HG03469 (cell line): Measurements from ENCODE around the gene EFCAB9.
A peak's percentile ranks its signal among the peaks of the same experiment; 100 is the strongest.
"Not testable (repeated sequence)": the region's sequence is repeated elsewhere in the genome, so short reads cannot be mapped to it uniquely, and the experiment has no call there.

ENCODE experiments used
- ATAC-seq: cut with Tn5 transposase; IDR thresholded peaks from one replicate; pipeline ENCODE4 v1.9.1; 2021; ENCODE audit warnings: mild to moderate bottlenecking, moderate library complexity, moderate number of reproducible peaks; ENCODE audit not compliant: unreplicated experiment

EFCAB9 gene

DNA sequence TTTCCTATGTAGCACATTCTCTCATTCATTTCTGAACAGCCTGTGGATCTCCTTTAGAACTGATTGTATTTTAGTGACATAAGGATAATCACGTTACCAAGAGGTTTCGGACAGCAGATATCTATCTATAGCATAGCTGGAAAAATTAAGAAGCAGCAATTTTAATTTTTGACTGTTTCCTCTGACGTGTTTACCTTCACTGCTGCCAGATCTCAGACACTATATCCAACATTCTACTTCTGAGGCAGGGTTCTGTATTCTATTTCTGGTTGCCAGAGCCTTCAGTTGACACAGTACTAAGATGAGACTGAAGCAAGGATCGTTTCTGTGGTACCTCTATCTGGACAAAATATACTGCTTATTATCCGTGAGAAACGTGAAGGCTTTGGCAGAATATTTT lies at the start of gene EFCAB9:
EFCAB9 (plus strand) TSS at position 301 of the 400 bp plus-strand sequence; CDS start at position 302, 1 bp downstream.
- no peak for ATAC-seq

DNA sequence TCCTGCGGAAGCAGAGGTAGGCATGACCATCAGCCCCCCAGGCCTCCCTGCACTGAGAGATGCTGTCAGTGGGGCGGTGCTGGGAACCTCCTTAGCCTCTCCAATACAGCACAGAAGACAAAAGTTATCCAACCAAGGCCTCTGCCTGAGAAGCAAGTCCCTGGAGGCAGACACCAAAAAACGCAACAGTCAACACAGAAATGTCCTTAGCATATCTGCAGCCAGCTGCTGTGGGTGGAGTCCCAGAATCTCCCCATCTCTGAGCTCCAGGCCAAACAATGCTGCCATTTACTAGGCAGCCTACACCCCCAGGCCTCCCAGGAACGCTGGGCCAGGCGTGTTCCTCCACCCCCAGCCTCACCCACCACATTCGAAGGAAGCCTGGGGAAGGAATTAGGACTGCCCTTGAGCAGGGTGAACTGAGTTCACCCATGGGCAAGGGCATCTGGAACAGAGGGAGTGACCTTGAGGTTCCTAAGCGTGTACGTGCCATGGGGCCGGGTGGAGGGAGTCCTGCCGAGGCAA lies 49.6 kb upstream of the EFCAB9 start:
- ATAC-seq: peak; percentile 61

DNA sequence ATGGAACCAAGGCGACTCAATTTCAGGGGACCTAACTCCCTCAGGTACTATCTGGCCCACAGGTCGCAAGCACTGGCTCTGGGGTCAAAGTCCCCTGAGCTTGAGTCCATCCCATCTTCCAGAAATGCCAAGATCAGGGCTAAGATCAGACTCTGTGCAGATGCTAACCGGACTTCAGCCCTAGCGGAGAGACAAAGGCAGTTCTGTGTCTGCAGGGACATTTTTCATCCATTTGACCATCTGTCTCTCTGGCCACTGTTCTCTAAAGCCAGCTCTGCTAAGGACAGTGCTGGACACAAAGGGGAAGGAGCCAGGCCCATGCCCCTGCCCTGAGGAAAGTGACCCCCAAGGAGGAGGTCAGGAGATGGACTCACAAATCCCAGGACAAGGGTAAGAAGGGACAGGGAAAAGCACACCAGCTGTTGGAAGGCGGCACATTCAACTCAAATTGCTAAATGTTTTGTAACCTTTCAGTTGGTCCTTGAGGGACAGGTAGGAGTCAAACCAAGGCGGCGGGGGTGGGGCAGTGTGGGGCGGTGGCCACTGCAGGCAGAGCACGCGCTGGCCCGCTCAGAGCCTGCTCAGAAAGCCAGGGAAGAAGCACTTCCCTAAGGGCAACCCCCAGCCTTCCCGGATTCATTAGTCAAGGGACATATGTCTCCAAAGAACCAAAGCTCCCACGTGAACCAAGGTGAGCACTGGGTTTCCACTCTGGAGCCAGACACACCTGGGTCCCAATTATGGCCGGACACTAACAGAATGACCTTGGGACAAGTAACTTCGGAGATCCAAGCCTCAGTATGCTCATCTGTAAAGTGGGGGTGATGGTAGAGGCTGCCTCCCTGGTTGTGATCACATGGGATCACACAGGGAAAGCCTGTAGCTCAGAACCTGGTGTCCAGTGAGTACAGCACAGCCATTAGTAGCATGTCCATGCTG lies 48.8 kb upstream of the EFCAB9 start:
- ATAC-seq: no peak

DNA sequence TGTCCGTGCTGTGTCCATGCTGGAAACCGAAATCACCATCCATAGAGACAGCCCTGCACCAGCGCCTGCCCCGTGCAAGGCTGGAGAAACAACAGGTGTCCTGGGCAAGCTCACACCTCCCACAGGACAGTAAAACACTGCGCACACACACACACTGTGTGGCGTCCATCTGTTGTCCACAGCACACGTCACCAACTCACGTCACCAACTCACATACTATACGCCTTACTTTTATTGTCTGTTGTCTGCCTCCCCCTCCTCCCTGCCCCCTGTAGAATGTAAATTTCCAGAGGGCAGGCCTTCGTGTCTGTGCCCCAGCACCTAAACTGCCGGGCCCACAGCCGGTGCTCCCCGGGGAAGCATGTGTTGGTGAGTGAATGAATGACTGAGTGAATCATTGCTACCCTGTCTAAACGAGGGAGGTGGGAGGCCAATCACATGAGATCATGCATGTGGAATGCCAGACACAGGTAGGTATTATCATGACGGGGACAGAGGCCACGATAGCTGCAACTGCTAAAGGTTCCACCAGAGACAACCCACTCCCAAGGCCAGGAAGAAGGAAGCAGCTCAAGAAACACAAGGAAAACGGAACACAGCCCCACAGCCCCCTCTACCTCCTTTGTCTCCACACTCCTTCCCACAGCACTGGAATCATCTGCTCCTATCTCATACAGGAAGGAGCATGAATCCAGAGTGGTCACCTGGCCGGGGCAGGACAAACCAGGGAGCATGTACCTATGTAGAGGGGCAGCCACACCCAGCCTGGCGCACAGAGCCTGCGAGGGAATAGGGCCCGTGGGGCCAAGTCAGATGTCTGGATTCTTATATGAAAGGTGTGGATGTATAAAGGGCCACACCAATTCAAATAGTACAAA lies 47.9 kb upstream of the EFCAB9 start:
- no peak for ATAC-seq

DNA sequence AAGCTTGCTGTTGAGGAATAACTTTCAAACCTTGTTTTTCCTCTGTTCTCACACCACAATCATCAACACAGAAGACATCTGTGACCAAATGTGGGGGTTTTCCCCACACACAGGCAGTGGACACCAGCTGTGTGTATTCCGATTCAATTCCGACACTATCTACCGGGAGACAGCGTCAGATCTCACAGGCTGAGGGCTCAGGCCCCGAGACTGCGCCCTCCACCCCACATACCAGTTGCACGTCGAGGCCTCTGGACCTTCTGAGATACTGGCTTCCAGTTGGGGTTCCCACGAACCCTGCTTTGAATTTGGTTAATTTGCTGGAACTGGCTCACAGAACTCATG lies 47.3 kb upstream of the EFCAB9 start:
- ATAC-seq: no peak

DNA sequence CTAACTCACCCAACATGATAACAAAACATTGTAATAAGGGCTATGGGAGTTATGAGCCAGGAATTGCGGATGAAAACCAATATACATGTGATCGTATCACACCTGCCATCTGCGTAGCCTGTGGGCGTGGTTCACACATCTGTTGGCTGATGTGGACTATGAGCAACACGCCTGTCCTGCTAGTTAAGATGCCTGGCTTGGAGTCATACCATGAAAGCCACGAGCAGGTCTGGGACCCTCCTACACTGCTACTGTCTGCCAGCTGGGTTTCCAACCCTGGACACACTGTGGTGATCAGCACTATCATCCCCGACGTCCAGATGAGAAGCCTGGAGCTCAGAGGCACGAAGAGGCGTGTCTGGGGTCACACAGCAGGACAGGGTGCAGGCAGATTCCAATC lies 46.1 kb upstream of the EFCAB9 start:
- no peak for ATAC-seq

DNA sequence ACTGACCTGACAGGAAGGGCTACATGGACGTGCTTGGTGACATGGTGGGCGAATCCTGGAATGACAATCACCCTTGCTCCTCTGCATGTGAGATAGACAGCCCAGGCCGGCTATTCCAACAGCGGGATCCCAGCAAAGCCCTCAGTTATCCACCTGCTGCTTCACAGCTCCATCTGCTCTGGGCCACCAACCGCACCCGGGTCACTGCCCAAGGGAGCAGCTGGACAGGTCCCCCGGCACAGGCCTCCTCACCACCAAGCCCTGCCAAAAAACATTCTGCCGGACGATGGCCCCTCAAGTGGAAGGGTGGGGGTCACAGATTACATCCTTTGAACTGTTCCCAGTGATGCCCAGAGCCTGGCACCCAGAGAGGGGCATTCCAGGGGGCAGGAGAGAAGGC lies 45.6 kb upstream of the EFCAB9 start:
- no peak for ATAC-seq

DNA sequence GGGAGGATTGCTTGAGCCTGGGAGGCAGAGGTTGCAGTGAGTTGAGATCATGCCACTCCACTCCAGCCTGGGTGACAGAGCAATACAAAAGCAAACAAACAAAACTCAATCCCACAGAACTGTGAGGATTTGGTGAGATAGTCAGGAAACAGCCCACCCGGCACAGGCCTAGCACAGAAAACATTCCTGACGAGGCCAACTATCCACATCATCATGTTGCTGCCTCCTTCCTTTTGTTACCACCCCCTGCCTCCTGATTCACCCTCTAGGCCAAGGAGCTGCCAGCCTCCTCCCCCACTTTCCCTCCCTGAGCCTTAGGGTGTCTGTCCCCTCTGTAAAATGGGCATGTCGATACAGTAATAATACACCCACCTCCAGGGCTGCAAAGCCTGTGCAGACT lies 44.9 kb upstream of the EFCAB9 start:
- no peak for ATAC-seq

DNA sequence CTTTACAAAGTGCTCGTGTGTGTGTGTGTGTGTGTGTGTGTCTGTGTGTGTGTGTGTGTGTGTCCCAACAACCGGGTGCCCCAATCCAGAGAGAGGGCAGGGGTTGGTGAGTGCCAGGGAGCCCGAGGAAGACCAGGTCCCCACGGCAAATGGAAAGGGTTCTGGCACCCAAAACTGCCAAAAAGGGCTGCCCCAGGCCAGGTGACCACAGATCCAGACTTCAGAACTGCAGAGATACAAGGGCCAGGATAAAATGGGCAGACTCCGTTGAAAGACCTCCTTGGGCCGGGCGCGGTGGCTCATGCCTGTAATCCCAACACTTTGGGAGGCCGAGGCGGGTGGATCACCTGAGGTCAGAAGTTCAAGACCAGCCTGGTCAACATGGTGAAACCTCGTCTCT lies 44.5 kb upstream of the EFCAB9 start:
- not testable (repeated sequence) for ATAC-seq

DNA sequence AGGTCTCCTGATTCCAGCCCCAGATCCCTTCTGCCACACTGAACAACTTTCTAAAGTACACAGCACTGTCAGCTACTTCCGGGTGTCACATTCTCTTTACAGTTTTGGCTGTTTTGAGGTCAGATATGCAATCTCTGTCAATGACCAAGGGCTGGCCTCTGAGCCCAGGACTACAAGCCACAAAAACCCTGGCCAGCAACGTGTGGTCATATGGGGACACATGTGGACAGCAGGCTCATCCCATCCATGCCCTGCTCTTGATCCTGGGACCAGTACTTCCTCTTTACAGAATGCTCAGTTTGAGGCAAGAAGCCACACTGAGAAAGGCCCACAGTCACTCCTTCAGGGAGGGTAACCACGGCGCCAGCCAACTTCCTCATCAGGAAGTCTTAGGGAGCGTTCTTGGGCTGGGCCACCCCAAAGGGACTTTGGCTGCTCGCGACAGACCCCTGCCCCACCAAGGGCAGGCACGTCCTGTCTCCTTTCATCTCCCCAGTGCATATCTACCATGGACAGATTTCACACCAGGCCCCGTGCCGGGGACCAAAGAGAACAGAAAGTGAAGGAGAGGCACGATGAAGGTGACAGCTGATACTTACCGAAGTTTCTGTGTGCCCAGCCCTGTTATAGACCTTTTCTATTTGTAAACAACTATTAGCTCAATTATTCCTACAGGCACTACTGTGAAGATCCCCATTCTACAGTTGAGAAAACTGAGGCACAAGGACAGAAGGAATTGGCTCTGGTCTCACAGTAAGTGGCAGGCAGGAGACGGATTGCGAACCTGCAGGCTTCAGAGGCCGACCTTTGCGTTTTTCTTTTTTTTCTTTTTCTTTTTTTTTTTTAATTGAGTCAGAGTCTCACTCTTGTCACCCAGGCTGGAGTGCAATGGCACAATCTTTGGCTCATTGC lies 43.2 kb upstream of the EFCAB9 start:
- peak; percentile 54 for ATAC-seq

DNA sequence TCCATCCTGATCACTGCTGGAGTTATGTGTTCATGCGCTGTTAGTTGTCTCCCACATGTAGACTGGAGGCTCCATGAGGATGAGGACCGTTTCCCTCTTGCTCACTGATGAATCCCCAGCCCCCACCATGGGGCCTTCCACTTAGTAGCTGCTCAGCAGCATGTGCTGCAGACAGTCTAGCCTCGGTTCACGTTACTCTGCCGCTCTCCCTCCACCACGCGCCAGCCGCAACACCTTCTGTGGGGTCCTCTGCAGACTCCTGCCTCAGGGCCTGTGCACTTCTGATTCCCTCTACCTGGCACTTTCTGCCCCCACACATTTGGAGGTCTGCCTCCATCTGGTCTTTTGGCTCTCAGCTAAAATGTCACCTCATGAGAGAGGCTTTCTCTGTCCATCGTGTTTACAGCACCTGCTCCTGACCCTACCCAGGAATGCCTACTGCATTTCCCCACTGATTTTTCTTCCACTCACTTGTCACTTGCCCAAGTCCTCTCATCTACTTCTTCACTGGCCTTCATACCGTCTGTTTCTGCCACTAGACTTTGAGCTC lies 42.2 kb upstream of the EFCAB9 start:
- ATAC-seq: no peak

DNA sequence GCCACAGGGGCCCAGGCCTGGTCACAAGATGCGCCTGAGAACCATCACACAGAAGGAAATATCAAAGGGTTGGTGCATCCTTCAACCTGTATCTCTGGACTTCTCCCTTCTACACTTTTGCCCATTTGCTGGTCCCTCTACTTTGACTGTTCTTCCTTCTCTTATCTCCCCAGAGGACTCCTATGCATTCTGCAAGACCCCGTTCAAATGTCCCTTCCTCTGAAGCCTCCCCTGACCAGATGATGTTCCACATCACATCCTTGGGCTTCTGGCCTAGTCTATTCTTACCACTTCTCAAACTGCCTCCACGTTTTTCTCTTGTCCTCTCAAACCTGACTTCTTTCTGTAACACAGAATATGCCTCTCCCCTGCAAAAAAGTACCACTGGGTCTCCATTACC lies 40.3 kb upstream of the EFCAB9 start:
- ATAC-seq: no peak

DNA sequence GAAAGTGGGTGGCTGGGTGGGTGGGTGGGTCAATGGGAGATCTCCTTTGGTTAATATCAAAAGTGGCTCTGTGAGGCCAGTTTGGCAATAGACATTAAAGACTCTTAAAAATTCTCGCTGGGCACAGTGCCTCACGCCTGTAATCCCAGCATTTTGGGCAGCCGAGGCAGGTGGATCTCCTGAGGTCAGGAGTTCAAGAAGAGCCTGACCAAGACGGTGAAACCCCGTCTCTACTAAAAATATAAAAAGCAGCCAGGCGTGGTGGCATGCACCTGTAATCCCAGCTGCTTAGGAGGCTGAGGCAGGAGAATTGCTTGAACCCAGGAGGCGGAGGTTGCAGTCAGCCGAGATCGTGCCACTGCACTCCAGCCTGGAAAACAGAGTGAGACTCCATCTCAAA lies 38.9 kb upstream of the EFCAB9 start:
- ATAC-seq: not testable (repeated sequence)

DNA sequence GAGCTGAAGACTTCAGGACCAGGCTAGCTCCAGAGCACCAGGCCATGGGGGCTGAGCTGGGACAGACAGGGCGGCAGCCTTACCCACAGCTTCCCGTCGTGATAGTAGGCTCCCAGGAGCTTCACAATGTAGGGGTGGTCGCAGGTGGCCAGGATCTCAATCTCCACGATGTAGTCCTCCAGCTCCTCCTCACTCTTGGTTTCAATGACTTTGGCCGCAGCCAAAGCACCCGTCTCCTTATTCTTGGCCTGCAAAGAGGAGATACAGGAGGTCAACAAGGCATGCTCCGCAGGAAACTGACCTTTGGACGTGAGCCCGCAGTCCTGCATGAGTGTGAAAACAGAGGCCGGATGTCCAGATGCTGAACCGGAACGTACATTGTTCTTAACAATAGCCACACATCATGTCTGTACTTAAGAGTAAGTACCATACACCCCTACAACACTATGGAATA lies 37.4 kb upstream of the EFCAB9 start:
- no peak for ATAC-seq

DNA sequence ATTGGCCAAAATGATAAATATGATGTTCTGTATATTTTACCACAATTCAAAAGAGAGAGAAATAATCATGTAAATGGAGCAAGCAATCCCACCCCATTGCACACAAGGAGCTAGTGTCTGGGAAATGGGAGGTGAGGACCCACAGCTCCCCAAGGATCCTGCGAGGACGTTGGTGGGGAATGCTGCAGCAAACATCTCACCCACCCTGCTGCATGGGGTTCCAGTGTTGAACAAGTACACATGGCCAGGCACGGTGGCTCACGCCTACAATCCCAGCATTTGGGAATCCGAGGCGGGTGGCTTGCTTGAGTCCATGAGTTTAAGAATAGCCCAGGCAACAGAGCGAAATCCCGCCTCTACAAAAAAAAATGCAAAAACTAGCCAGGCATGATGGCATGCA lies 35.0 kb upstream of the EFCAB9 start:
- ATAC-seq: no peak

DNA sequence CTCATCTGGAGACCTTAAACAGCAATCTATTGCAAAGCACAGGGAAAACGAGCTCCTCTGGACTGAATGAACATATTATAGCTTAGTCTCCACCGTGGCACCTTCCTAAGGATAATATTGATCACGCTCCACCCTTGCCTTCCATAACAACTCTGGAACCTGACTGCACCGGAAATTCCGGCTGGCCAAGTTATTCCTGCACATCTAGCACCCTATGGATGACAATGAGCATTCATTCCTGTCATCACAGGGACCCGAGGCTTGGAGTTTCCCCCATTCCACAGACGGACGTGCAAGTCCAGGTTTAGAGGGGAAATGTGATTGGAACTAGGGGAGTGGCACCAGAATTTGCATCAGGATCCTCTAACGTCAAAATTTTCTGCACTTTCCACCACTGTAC lies 33.5 kb upstream of the EFCAB9 start:
- no peak for ATAC-seq

DNA sequence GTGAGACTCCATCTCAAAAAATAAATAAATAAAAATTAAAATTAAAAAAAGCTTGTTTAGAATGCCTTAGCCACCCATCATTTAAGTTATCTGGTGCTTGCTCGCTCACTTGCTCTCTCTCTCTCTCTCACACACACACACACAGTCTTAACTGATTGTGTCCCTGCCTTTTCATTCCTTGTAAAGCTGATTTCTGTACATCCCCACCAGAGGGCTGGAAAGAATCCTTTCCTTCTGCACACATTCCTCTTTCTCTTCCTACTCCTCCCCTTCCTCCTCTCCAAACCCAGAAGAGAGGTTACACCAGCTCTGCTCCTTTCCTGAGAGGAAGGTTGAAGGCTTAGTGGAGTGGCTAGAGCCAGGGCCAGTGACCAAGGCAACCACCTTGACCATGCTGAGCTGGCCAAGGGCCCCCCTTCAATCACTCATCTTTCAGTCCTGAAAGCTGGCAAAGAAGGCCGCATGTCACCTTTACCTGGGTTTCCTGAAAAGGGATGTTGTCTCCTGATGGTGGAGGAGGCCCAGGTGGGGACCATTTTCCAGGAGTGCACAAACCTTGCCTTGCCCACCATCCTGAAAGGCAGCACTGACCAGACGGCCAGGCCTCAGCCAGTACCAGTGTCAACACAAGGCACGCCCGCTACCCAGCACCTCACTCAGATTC lies 31.5 kb upstream of the EFCAB9 start:
- no peak for ATAC-seq

DNA sequence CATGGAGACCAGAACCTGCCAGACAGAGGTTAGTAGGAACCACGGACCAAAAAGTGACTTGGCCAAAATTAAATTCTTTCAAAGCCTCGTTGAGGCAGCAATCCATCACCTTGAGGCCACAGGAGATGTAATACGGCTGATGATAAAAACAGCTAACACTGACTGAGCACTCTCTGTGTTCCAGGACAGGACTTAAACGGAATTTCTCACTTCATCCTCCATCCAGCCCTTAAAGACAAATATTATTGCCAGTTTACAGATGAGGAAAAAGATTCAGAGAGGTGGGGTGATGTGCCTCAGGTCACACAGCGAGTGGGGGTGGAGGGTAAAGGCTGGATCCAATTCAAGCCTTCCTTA lies 31.0 kb upstream of the EFCAB9 start:
- no peak for ATAC-seq

DNA sequence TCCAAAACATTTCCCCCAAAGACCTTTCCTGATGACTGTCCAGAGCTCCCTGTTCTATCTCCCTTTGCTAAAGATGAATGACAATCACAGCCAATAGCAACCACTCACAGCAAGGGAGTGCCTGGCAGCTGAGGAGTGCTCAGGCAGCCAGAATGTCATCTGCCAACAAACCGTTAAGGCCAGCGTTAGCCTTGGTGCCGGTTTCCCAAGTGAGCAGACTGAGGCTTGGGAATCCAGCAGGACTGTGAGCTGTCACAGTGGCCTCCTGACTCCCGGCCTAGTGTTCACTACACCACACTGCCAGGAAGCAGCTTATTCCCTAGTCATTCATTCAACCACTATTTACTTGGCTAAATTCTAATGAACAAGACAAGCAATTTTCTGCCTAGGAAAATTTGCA lies 30.6 kb upstream of the EFCAB9 start:
- ATAC-seq: no peak

DNA sequence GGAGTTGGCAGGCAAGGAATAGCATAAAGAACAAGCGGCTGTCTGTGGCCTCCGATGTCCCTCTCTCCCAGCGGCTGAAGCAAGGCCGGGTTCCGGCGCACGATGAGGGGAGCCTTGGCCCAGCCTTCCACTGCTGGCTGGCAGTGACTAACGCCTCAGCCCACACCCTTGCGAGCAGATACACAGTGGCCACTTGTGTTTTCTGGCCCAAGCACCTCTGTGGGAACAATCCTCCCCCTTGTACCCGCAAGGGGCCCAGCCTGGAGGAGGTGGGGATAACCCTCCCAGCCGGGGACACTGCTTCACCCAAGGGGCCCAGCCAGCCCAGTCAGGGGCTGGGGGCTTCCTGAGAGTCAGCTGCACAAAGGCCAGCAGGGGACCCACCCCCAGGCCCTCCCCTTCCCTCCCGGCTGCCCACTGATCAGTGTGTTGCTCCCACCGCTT lies 29.2 kb upstream of the EFCAB9 start:
- no peak for ATAC-seq
